H1 (cell line): Measurements from ENCODE around the gene GNG7. TPM values are rescaled to one million over a fixed set of nuclear protein-coding genes. Genes with fewer than 3 reads are reported as not detected.

ENCODE experiments used
- CBX8 ChIP-seq: fragments of 300-800, 300-1000 bp; sonication (generic); IDR thresholded peaks from 2 replicates; pipeline ENCODE4 v1.7.1; 2016; ENCODE audit warnings: low read depth, low read length, borderline replicate concordance
- GTF2F1 ChIP-seq: IDR thresholded peaks from 2 replicates; pipeline ENCODE4 v1.6.1; 2012; ENCODE audit warnings: low read depth, low read length, improper control_type of control experiment, borderline replicate concordance
- SIX5 ChIP-seq: IDR thresholded peaks from 2 replicates; pipeline ENCODE4 v1.6.1; 2011; ENCODE audit warnings: mild to moderate bottlenecking, low read depth, low read length
- ZNF274 ChIP-seq: IDR thresholded peaks from 2 replicates; pipeline ENCODE4 v1.7.0; 2012; ENCODE audit warnings: low read length, borderline replicate concordance; ENCODE audit errors: extremely low read depth
- polyA plus RNA-seq, 7 experiments: library from polyadenylated mRNA; depleted of rRNA in 3 of 7; stranded (reverse) in 5 of 7; unstranded in 2 of 7; fragments of >200 nt in 5 of 7; fragments of 200-250 nt in 2 of 7; gene quantifications; 1 replicate in 5 of 7; 2 replicates in 1 of 7; 4 replicates in 1 of 7; pipeline versions ENCODE4 v1.2.1 to v1.2.3, GENCODE V29; 2011 to 2013; ENCODE audit warnings: missing spikeins in 2 of 7, mixed read lengths in 2 of 7
- total RNA-seq: library from RNA; stranded (reverse); fragmentation: NEBNext Ultra II Directional; extraction: Animal tissue kit (Norgen Biotek cat#: 25700); gene quantifications from 2 replicates; pipeline ENCODE4 v1.2.1, GENCODE V29; 2021
- TF ChIP-seq, protein P1 (sequence below): fragments of 300-600 bp; sonication (generic); IDR thresholded peaks from 2 replicates; pipeline ENCODE4 v1.7.1; 2012; ENCODE audit warnings: low read length, moderate library complexity, mild to moderate bottlenecking, inconsistent platforms; ENCODE audit not compliant: insufficient replicate concordance
- TF ChIP-seq, protein P2 (sequence below): IDR thresholded peaks from 2 replicates; pipeline ENCODE4 v1.6.1; 2012; ENCODE audit warnings: inconsistent platforms
- TF ChIP-seq, protein P3 (sequence below): IDR thresholded peaks from 2 replicates; pipeline ENCODE4 v1.6.1; 2012; ENCODE audit warnings: inconsistent platforms

Gene GNG7
- total and polyA plus RNA-seq, 2 of the 8 experiments (the other 6 are each of a cell fraction or from before 2014, with no cell fraction given): 2.8 to 7.8 TPM

DNA sequence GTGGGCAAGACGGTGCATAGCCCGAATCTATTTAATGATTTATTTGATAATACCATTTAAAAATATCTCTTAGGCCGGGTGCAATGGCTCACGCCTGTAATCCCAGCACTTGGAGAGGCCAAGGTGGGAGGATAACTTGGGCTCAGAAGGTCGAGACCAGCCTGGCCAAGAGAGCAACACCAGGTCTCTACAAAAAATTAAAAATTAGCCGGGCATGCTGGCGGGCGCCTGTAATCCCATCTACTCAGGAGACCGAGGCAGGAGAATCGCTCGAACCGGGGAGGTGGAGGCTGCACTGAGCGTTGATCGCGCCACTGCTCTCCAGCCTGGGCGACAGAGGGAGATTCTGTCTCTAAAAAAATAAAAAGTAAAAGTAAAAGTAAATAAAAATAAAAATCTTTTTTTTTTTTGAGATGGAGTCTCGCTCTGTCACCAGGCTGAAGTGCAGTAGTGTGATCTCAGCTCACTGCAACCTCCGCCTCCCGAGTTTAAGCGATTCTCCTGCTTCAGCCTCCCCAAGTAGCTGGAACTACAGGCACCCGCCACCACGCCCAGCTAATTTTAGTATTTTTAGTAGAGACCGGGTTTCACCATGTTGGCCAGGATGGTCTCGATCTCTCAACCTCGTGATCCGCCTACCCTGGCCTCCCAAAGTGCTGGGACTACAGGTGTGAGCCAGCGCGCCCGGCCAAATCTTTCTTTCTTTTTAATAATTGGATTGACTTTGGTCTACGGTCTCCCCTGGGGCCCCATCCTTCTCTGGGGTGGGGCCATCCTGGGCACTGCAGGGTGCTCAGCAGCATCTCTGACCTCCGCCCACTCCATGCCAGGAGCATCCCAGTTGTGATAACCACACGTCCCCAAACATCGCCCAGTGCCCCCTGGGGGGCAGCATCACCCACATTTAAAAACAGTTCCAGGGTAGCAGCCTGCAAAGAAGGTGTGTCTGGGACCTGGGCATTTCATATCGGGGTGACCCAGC, 90.7 kb downstream of the GNG7 start (continued):
- TF ChIP-seq, protein P1, sequence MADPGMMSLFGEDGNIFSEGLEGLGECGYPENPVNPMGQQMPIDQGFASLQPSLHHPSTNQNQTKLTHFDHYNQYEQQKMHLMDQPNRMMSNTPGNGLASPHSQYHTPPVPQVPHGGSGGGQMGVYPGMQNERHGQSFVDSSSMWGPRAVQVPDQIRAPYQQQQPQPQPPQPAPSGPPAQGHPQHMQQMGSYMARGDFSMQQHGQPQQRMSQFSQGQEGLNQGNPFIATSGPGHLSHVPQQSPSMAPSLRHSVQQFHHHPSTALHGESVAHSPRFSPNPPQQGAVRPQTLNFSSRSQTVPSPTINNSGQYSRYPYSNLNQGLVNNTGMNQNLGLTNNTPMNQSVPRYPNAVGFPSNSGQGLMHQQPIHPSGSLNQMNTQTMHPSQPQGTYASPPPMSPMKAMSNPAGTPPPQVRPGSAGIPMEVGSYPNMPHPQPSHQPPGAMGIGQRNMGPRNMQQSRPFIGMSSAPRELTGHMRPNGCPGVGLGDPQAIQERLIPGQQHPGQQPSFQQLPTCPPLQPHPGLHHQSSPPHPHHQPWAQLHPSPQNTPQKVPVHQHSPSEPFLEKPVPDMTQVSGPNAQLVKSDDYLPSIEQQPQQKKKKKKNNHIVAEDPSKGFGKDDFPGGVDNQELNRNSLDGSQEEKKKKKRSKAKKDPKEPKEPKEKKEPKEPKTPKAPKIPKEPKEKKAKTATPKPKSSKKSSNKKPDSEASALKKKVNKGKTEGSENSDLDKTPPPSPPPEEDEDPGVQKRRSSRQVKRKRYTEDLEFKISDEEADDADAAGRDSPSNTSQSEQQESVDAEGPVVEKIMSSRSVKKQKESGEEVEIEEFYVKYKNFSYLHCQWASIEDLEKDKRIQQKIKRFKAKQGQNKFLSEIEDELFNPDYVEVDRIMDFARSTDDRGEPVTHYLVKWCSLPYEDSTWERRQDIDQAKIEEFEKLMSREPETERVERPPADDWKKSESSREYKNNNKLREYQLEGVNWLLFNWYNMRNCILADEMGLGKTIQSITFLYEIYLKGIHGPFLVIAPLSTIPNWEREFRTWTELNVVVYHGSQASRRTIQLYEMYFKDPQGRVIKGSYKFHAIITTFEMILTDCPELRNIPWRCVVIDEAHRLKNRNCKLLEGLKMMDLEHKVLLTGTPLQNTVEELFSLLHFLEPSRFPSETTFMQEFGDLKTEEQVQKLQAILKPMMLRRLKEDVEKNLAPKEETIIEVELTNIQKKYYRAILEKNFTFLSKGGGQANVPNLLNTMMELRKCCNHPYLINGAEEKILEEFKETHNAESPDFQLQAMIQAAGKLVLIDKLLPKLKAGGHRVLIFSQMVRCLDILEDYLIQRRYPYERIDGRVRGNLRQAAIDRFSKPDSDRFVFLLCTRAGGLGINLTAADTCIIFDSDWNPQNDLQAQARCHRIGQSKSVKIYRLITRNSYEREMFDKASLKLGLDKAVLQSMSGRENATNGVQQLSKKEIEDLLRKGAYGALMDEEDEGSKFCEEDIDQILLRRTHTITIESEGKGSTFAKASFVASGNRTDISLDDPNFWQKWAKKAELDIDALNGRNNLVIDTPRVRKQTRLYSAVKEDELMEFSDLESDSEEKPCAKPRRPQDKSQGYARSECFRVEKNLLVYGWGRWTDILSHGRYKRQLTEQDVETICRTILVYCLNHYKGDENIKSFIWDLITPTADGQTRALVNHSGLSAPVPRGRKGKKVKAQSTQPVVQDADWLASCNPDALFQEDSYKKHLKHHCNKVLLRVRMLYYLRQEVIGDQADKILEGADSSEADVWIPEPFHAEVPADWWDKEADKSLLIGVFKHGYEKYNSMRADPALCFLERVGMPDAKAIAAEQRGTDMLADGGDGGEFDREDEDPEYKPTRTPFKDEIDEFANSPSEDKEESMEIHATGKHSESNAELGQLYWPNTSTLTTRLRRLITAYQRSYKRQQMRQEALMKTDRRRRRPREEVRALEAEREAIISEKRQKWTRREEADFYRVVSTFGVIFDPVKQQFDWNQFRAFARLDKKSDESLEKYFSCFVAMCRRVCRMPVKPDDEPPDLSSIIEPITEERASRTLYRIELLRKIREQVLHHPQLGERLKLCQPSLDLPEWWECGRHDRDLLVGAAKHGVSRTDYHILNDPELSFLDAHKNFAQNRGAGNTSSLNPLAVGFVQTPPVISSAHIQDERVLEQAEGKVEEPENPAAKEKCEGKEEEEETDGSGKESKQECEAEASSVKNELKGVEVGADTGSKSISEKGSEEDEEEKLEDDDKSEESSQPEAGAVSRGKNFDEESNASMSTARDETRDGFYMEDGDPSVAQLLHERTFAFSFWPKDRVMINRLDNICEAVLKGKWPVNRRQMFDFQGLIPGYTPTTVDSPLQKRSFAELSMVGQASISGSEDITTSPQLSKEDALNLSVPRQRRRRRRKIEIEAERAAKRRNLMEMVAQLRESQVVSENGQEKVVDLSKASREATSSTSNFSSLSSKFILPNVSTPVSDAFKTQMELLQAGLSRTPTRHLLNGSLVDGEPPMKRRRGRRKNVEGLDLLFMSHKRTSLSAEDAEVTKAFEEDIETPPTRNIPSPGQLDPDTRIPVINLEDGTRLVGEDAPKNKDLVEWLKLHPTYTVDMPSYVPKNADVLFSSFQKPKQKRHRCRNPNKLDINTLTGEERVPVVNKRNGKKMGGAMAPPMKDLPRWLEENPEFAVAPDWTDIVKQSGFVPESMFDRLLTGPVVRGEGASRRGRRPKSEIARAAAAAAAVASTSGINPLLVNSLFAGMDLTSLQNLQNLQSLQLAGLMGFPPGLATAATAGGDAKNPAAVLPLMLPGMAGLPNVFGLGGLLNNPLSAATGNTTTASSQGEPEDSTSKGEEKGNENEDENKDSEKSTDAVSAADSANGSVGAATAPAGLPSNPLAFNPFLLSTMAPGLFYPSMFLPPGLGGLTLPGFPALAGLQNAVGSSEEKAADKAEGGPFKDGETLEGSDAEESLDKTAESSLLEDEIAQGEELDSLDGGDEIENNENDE: no peak
- TF ChIP-seq CBX8: no peak
- TF ChIP-seq ZNF274: no peak
- TF ChIP-seq SIX5: no peak
- TF ChIP-seq, protein P2, sequence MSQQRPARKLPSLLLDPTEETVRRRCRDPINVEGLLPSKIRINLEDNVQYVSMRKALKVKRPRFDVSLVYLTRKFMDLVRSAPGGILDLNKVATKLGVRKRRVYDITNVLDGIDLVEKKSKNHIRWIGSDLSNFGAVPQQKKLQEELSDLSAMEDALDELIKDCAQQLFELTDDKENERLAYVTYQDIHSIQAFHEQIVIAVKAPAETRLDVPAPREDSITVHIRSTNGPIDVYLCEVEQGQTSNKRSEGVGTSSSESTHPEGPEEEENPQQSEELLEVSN: no peak
- no peak for TF ChIP-seq GTF2F1
- TF ChIP-seq, protein P3, sequence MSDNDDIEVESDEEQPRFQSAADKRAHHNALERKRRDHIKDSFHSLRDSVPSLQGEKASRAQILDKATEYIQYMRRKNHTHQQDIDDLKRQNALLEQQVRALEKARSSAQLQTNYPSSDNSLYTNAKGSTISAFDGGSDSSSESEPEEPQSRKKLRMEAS: no peak
